ENCODE results near the gene PRSS56.

The PRSS56 gene

DNA sequence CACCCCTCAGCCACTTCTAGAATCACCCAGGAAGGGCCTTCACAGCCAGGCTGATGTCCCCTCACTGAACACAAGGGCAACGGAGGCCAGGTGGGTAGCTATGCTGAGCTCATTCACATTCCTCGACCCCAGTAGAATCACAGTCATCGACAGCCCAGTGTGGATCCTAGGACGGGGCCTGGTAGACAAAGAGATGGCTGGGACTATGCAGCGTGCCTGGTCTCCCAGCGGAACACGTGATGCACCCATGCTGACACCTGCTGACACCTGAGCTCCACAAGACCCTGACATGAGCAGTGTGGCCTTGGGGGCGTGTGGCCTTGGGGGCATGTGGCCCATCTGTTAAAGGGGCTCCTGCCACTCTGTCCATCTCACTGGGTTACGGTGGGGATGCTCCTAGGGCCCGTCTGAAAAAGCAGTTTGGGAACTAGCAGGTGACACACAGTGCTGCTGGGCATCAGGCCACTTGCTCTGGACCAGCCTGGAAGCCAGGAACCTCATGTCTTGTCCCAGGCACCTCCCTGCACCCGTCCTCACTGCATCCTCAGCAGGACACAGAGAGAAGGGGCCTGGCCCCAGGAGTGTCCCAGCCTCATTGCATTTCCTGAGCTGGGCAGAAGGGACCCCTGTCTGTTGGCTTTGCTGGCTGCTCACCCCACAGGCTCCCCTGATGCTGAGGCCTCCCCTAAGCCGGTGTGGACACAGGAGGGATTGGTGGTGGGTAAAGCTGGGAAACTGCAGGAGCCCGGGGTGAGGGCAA lies 42.3 kb upstream of the PRSS56 start:
- TF ChIP-seq RAD21 (IDR thresholded peaks at IDR 0.05; ENCODE audit: low read depth), result no peak
- no peak for TF ChIP-seq YY1 (IDR thresholded peaks at IDR 0.05; ENCODE audit: low read depth)
- TF ChIP-seq, protein P1, sequence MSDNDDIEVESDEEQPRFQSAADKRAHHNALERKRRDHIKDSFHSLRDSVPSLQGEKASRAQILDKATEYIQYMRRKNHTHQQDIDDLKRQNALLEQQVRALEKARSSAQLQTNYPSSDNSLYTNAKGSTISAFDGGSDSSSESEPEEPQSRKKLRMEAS (IDR thresholded peaks at IDR 0.05), result no peak
- TF ChIP-seq TEAD4 (IDR thresholded peaks at IDR 0.05), result no peak
- no peak for TF ChIP-seq FOXM1 (IDR thresholded peaks at IDR 0.05; ENCODE audit: borderline replicate concordance, low read depth)
- TF ChIP-seq TAF1 (IDR thresholded peaks at IDR 0.05; ENCODE audit: low read depth), result no peak
- TF ChIP-seq, protein P2, sequence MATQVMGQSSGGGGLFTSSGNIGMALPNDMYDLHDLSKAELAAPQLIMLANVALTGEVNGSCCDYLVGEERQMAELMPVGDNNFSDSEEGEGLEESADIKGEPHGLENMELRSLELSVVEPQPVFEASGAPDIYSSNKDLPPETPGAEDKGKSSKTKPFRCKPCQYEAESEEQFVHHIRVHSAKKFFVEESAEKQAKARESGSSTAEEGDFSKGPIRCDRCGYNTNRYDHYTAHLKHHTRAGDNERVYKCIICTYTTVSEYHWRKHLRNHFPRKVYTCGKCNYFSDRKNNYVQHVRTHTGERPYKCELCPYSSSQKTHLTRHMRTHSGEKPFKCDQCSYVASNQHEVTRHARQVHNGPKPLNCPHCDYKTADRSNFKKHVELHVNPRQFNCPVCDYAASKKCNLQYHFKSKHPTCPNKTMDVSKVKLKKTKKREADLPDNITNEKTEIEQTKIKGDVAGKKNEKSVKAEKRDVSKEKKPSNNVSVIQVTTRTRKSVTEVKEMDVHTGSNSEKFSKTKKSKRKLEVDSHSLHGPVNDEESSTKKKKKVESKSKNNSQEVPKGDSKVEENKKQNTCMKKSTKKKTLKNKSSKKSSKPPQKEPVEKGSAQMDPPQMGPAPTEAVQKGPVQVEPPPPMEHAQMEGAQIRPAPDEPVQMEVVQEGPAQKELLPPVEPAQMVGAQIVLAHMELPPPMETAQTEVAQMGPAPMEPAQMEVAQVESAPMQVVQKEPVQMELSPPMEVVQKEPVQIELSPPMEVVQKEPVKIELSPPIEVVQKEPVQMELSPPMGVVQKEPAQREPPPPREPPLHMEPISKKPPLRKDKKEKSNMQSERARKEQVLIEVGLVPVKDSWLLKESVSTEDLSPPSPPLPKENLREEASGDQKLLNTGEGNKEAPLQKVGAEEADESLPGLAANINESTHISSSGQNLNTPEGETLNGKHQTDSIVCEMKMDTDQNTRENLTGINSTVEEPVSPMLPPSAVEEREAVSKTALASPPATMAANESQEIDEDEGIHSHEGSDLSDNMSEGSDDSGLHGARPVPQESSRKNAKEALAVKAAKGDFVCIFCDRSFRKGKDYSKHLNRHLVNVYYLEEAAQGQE (IDR thresholded peaks at IDR 0.05; ENCODE audit: low read depth), result no peak
- TF ChIP-seq TCF12 (IDR thresholded peaks at IDR 0.05; ENCODE audit: low read depth), result no peak
- no peak for TF ChIP-seq ZBTB7A (IDR thresholded peaks at IDR 0.05; ENCODE audit: low read depth)
- no peak for TF ChIP-seq NFIC (IDR thresholded peaks at IDR 0.05)

DNA sequence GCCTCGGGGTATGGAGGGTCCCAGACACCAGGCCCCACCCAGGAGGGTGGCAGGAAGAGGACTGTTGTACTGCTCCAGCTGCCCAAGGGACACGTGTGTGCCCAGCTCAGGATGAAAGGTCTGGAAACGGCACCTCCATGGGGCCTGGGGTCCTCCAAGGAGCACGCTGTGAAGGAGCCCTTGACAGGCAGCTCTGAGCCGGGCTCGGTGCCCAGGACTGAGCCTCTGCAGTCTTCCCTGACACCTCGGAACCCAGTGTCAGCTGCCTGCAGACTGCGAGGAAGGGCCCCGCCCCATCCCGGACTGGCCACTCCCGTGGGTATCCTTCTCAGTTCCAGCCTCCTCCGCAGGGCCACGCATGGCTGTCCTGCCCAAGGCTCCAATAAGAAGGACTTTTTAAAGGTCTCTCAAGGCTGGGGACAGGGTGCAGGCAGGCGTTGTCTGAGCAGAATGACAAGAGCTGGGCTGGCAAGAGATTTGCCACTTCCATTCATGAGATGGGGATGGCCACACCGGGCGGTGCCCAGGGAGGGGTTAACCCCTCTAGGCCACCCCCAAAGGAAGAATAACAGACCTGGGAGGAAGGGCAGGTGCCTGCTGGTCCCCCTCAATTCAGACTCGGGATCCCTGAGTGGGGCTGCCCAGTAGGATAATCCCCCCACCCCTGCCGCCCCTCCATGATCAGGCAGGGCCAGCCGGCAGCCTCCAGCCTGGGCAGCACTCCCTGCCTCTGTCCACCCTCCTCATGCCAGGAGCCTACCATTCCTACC lies 41.4 kb upstream of the PRSS56 start:
- TF ChIP-seq RAD21 (IDR thresholded peaks at IDR 0.05; ENCODE audit: low read depth), result no peak
- TF ChIP-seq, protein P3, sequence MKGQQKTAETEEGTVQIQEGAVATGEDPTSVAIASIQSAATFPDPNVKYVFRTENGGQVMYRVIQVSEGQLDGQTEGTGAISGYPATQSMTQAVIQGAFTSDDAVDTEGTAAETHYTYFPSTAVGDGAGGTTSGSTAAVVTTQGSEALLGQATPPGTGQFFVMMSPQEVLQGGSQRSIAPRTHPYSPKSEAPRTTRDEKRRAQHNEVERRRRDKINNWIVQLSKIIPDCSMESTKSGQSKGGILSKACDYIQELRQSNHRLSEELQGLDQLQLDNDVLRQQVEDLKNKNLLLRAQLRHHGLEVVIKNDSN (IDR thresholded peaks at IDR 0.05), result no peak
- TF ChIP-seq FOXM1 (IDR thresholded peaks at IDR 0.05; ENCODE audit: borderline replicate concordance, low read depth), result no peak
- no peak for TF ChIP-seq NFIC (IDR thresholded peaks at IDR 0.05)
- TF ChIP-seq CEBPB (IDR thresholded peaks at IDR 0.05), result no peak
- no peak for TF ChIP-seq EGR1 (IDR thresholded peaks at IDR 0.05)
- no peak for TF ChIP-seq ZBTB7A (IDR thresholded peaks at IDR 0.05; ENCODE audit: low read depth)
- TF ChIP-seq, protein P2 (IDR thresholded peaks at IDR 0.05; ENCODE audit: low read depth), result no peak
- TF ChIP-seq, protein P1 (IDR thresholded peaks at IDR 0.05), result no peak
- TF ChIP-seq YY1 (IDR thresholded peaks at IDR 0.05; ENCODE audit: low read depth), result no peak
- no peak for TF ChIP-seq EP300 (IDR thresholded peaks at IDR 0.05; ENCODE audit: borderline replicate concordance)
- no peak for TF ChIP-seq TCF12 (IDR thresholded peaks at IDR 0.05; ENCODE audit: low read depth)
- TF ChIP-seq TAF1 (IDR thresholded peaks at IDR 0.05; ENCODE audit: low read depth), result no peak
- no peak for TF ChIP-seq TEAD4 (IDR thresholded peaks at IDR 0.05)
- no peak for TF ChIP-seq CREB1 (IDR thresholded peaks at IDR 0.05; ENCODE audit: low read depth)

DNA sequence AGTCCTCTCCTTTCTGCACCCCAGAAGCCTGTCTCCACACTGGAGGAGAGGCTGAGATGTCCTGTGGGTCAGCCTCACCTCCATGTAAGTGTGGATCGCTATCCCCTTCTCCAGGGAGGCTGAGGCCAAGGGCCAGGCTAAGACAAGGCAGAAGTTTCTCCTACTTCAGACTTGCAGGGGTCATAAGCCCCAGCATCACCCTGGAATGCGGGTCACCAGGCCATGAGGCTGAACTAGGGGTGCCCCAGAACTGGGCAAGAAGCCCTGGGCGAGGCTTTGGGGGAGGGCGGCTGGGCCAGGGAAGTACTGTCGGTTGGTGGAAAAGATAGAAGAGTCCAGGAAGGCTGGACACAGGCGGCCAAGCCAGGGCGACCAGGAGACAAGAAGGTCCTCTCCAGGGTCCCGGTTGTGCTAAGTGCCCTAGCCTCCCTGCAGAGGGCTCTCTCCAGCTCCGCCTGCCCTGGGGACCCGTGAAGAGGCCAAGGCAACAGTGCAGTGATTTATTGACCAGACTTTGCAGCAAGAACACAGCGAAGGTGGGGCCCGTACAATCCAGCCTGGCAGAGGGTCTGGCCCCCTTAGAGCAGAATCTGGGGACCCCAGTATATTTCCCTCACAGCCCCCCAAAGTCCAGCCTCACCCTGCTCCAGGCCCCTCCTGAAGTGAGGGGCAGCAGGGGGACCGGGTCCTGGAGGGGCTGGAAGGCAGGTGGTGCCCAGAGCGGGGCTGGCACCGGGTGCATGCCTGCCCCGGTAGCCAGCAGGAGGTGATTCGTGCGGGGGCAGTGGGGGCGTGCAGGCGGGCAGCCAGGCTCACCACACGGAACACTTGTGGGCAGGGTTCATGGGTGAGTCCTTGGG lies 40.6 kb upstream of the PRSS56 start:
- TF ChIP-seq YY1 (IDR thresholded peaks at IDR 0.05; ENCODE audit: low read depth) (no peak), TCF12 (IDR thresholded peaks at IDR 0.05; ENCODE audit: low read depth) (no peak), CEBPB (IDR thresholded peaks at IDR 0.05) (no peak), EGR1 (IDR thresholded peaks at IDR 0.05) (no peak), NFIC (IDR thresholded peaks at IDR 0.05) (no peak), TAF1 (IDR thresholded peaks at IDR 0.05; ENCODE audit: low read depth) (no peak), CREB1 (IDR thresholded peaks at IDR 0.05; ENCODE audit: low read depth) (no peak), RAD21 (IDR thresholded peaks at IDR 0.05; ENCODE audit: low read depth) (no peak), EP300 (IDR thresholded peaks at IDR 0.05; ENCODE audit: borderline replicate concordance) (no peak), FOXM1 (IDR thresholded peaks at IDR 0.05; ENCODE audit: borderline replicate concordance, low read depth) (no peak), ZBTB7A (IDR thresholded peaks at IDR 0.05; ENCODE audit: low read depth) (no peak), TEAD4 (IDR thresholded peaks at IDR 0.05) (no peak)
- TF ChIP-seq, protein P1 (IDR thresholded peaks at IDR 0.05), result no peak
- TF ChIP-seq, protein P2 (IDR thresholded peaks at IDR 0.05; ENCODE audit: low read depth), result no peak
- TF ChIP-seq, protein P3 (IDR thresholded peaks at IDR 0.05), result no peak
